OCI-LY3 (cell line): ENCODE measurements around the gene GALNT14.

Experiments used
- H2AFZ ChIP-seq: fragments of 200-600, 300-600 bp; shearing (Covaris generic); 2 replicates; pipeline ENCODE4 v1.6.0; 2014; ENCODE audit warnings: antibody characterized with exemption, low read depth, low read length
- H3K27ac ChIP-seq: fragments of 200-600, 300-600 bp; sonication (generic); 2 replicates; pipeline ENCODE4 v1.5.1; 2014; ENCODE audit warnings: mild to moderate bottlenecking, low read length, moderate library complexity, mixed read lengths
- H3K27me3 ChIP-seq: fragments of 200-600, 300-600 bp; sonication (generic); 2 replicates; pipeline ENCODE4 v1.6.1; 2014; ENCODE audit warnings: low read depth, low read length, mixed read lengths
- H3K36me3 ChIP-seq: fragments of 200-600, 300-600 bp; sonication (generic); replicated peaks from 2 replicates; pipeline ENCODE3; 2014; ENCODE audit warnings: low read depth, low read length, mixed read lengths
- H3K4me1 ChIP-seq: fragments of 300-600, 200-600 bp; sonication (generic); 2 replicates; pipeline ENCODE4 v1.6.1; 2014; ENCODE audit warnings: low read length, mixed read lengths
- H3K4me2 ChIP-seq: fragments of 200-600, 300-600 bp; sonication (generic); 2 replicates; pipeline ENCODE4 v1.6.1; 2014; ENCODE audit warnings: low read length, mixed read lengths
- H3K4me3 ChIP-seq: fragments of 300-600, 200-600 bp; sonication (generic); 2 replicates; pipeline ENCODE4 v1.5.1; 2014; ENCODE audit warnings: antibody characterized with exemption, mild to moderate bottlenecking, low read length, moderate library complexity
- H3K79me2 ChIP-seq: fragments of 300-600, 200-600 bp; shearing (Covaris generic); 2 replicates; pipeline ENCODE4 v1.6.1; 2014; ENCODE audit warnings: mild to moderate bottlenecking, low read length, mixed read lengths
- H3K9ac ChIP-seq: fragments of 300-600, 200-600 bp; shearing (Covaris generic); 2 replicates; pipeline ENCODE4 v1.6.0; 2014; ENCODE audit warnings: mild to moderate bottlenecking, low read length, moderate library complexity
- H3K9me3 ChIP-seq: fragments of 200-600, 300-600 bp; shearing (Covaris generic); 2 replicates; pipeline ENCODE4 v1.6.1; 2014; ENCODE audit warnings: low read length, mixed read lengths; ENCODE audit not compliant: insufficient read depth
- H4K20me1 ChIP-seq: fragments of 200-600, 300-600 bp; sonication (generic); 2 replicates; pipeline ENCODE4 v1.6.1; 2016; ENCODE audit warnings: low read length, mixed read lengths; ENCODE audit not compliant: insufficient read depth
- CTCF ChIP-seq: fragments of 200-600, 300-600 bp; sonication (generic); IDR thresholded peaks from 2 replicates; pipeline ENCODE4 v1.5.1; 2014; ENCODE audit warnings: antibody characterized with exemption, low read length, low read depth
- EZH2phosphoT487 ChIP-seq: fragments of 200-600 bp; shearing (Covaris generic); IDR thresholded peaks from 2 replicates; pipeline ENCODE4 v1.6.1; 2018; ENCODE audit warnings: antibody characterized with exemption, mixed run types, low read depth

The GALNT14 gene

DNA sequence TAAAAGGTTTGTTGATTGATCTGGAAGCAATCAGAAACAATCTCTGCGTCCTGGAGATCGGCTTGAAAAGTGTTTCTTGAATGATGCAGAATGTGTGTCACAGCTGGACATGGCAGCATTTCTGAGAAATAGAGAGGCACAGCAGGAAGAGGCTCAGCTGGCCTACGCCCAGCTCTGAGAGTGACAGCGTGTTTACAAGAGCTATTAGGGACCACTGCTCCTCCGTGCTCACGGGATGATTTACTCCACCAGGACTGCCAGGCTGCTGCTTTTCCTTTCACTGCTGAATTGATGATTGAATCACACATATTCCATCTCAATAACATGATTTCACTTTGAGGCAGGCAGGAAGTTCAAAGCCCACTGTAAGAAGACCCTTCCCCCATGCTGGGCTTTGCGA is 62.8 kb downstream of the GALNT14 start:
- no peak overlapping the region for H3K4me3 ChIP-seq
- H3K27ac ChIP-seq, result no peak overlapping the region
- H3K79me2 ChIP-seq, result peaks cover 97% of the 10 kb centered on the region
- H3K4me1 ChIP-seq, result 0 out of 2 replicates have a peak, but pooled peaks cover under 1% of the 10 kb centered on the region
- peaks cover 34% of the 10 kb centered on the region for H3K36me3 ChIP-seq
- H4K20me1 ChIP-seq, result peaks cover 80% of the 10 kb centered on the region
- no peaks in the 10 kb centered on the region for H3K9me3 ChIP-seq
- no peak overlapping the region for H3K4me2 ChIP-seq
- no peak overlapping the region for H2AFZ ChIP-seq
- H3K27me3 ChIP-seq, result no peaks in the 10 kb centered on the region
- TF ChIP-seq EZH2phosphoT487 (no peak), CTCF (no peak)
- no peak overlapping the region for H3K9ac ChIP-seq

DNA sequence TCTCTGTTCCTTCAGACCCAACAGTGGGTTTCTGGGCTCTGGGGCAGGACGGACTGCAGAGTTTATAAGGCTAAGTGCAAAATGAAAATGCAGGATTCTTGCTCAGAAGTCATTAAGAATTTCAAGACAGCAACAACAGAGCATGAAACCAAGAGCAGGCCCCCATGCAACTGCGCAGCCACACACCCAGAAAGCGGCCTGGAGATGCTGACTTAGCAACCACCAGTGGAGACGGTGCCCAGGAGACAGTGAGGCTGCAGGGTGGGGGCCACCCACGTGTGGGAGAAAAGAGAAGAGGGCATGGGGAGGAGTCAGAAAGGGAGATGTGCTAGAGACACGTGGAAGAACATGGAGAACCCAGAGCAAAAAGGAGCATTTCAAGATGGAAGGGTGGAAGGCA is 66.5 kb downstream of the GALNT14 start:
- H3K79me2 ChIP-seq, result peaks cover 97% of the 10 kb centered on the region
- H3K36me3 ChIP-seq, result peaks cover 31% of the 10 kb centered on the region
- no peaks in the 10 kb centered on the region for H3K27me3 ChIP-seq
- H3K4me1 ChIP-seq, result no peaks in the 10 kb centered on the region
- H2AFZ ChIP-seq, result no peak overlapping the region
- TF ChIP-seq CTCF (no peak), EZH2phosphoT487 (no peak)
- H3K27ac ChIP-seq, result no peak overlapping the region
- no peaks in the 10 kb centered on the region for H3K9me3 ChIP-seq
- H3K9ac ChIP-seq, result no peak overlapping the region
- no peak overlapping the region for H3K4me3 ChIP-seq
- H4K20me1 ChIP-seq, result peaks cover 71% of the 10 kb centered on the region
- no peak overlapping the region for H3K4me2 ChIP-seq

GRCh38 chr2:31070339-31071125 is 67.7 kb downstream of the GALNT14 start:
- Histone ChIP-seq H3K36me3 (peaks cover 30% of the 10 kb centered on the region), H3K27ac (no peak overlapping the region), H3K4me1 (no peaks in the 10 kb centered on the region), H3K9me3 (no peaks in the 10 kb centered on the region), H3K27me3 (no peaks in the 10 kb centered on the region), H3K4me2 (no peak overlapping the region), H4K20me1 (peaks cover 68% of the 10 kb centered on the region), H3K9ac (no peak overlapping the region), H3K79me2 (peaks cover 93% of the 10 kb centered on the region), H3K4me3 (no peak overlapping the region), H2AFZ (no peak overlapping the region)
- TF ChIP-seq CTCF (no peak), EZH2phosphoT487 (no peak)

- H3K4me3 ChIP-seq, result no peak overlapping the region
- H3K4me1 ChIP-seq, result no peaks in the 10 kb centered on the region
- H3K36me3 ChIP-seq, result peaks cover 36% of the 10 kb centered on the region
- TF ChIP-seq EZH2phosphoT487, result no peak
- no peak for TF ChIP-seq CTCF
- H2AFZ ChIP-seq, result no peak overlapping the region
- no peaks in the 10 kb centered on the region for H3K27me3 ChIP-seq
- H3K9me3 ChIP-seq, result no peaks in the 10 kb centered on the region
- no peak overlapping the region for H3K9ac ChIP-seq
- peaks cover 92% of the 10 kb centered on the region for H3K79me2 ChIP-seq
- peaks cover 71% of the 10 kb centered on the region for H4K20me1 ChIP-seq
- no peak overlapping the region for H3K27ac ChIP-seq
- no peak overlapping the region for H3K4me2 ChIP-seq
These were observed 68.5 kb downstream of the GALNT14 start for GRCh38 chr2:31069643-31070325.
